H1 (cell line): ENCODE measurements around the gene DBNDD1. TPM values are rescaled to one million over a fixed set of nuclear protein-coding genes. Genes with fewer than 3 reads are reported as not detected.
A peak's percentile ranks its signal among the peaks of the same experiment; 100 is the strongest.

Experiments used
- CTCF ChIA-PET: fragments of 300-600 bp; sonication (Branson Sonifier 250); formaldehyde crosslinking; loops from one replicate; lab custom pipeline; 2021; ENCODE audit not compliant: partially characterized antibody; lab: Charles Lee
- POLR2A ChIA-PET: fragments of 300-600 bp; sonication (Branson Sonifier 250); formaldehyde crosslinking; loops from one replicate; lab custom pipeline; 2021; ENCODE audit warnings: inconsistent platforms; ENCODE audit not compliant: partially characterized antibody; lab: Charles Lee
- DNase-seq, 2 experiments: peaks; one replicate each; pipeline versions ENCODE4 v3.0.0 to v3.0.0-alpha.2; 2010 to 2022; ENCODE audit warnings: low spot score in 2 of 2, low read depth in 1 of 2, mixed read lengths in 1 of 2
- FAIRE-seq: peaks from 2 replicates; lab custom pipeline; 2011; peaks lifted over from hg19 to GRCh38; lab: Jason Lieb, UNC
- H2AFZ ChIP-seq: 2 replicates; pipeline ENCODE4 v1.8.1; 2012; ENCODE audit warnings: low read length, inconsistent platforms
- H2AK5ac ChIP-seq: 2 replicates; pipeline ENCODE4 v1.6.1; 2013; ENCODE audit warnings: low read depth, low read length
- H2BK120ac ChIP-seq: replicated peaks from 2 replicates; pipeline ENCODE3; 2013; ENCODE audit warnings: low read depth, low read length, inconsistent platforms
- H2BK12ac ChIP-seq: 2 replicates; pipeline ENCODE4 v1.6.1; 2013; ENCODE audit warnings: low read depth, low read length
- H2BK15ac ChIP-seq: 2 replicates; pipeline ENCODE4 v1.6.1; 2013; ENCODE audit warnings: low read length
- H2BK20ac ChIP-seq: 2 replicates; pipeline ENCODE4 v1.6.1; 2013; ENCODE audit warnings: low read length
- H2BK5ac ChIP-seq: 2 replicates; pipeline ENCODE4 v1.6.1; 2013; ENCODE audit warnings: low read depth, low read length
- H3K14ac ChIP-seq: 2 replicates; pipeline ENCODE4 v1.6.1; 2013; ENCODE audit warnings: inconsistent platforms; ENCODE audit not compliant: insufficient read length
- H3K18ac ChIP-seq: 2 replicates; pipeline ENCODE4 v1.6.1; 2013; ENCODE audit warnings: low read length; ENCODE audit errors: extremely low read depth
- H3K23ac ChIP-seq: 2 replicates; pipeline ENCODE4 v1.6.1; 2013; ENCODE audit warnings: inconsistent platforms; ENCODE audit not compliant: insufficient read length
- H3K23me2 ChIP-seq: 2 replicates; pipeline ENCODE4 v1.6.1; 2013; ENCODE audit warnings: low read depth, low read length
- H3K27ac ChIP-seq: 2 replicates; pipeline ENCODE4 v1.6.1; 2011; ENCODE audit warnings: low read depth, low read length, inconsistent platforms
- H3K27me3 ChIP-seq, 4 experiments: replicated peaks in 1 of 4; 1 replicate in 1 of 4; 2 replicates in 3 of 4; pipeline versions ENCODE4 v1.6.1 to v1.8.1; 2011 to 2013; ENCODE audit warnings: low read length in 3 of 4, mild to moderate bottlenecking in 3 of 4, inconsistent platforms in 2 of 4, mixed read lengths in 2 of 4, moderate library complexity in 1 of 4; ENCODE audit not compliant: control insufficient read depth in 3 of 4, insufficient read depth in 3 of 4; ENCODE audit errors: extremely low read depth in 1 of 4
- H3K36me3 ChIP-seq, 4 experiments: 2 replicates each; pipeline versions ENCODE4 v1.6.1 to v1.8.1; 2011 to 2013; ENCODE audit warnings: mild to moderate bottlenecking in 4 of 4, low read length in 3 of 4, moderate library complexity in 2 of 4, control low read depth in 1 of 4, inconsistent platforms in 1 of 4; ENCODE audit not compliant: insufficient read depth in 4 of 4, control insufficient read depth in 2 of 4
- H3K4ac ChIP-seq: replicated peaks from 2 replicates; pipeline ENCODE3; 2013; ENCODE audit warnings: low read length, low read depth, mixed read lengths, inconsistent platforms; ENCODE audit not compliant: insufficient read length
- H3K4me1 ChIP-seq, 4 experiments: replicated peaks in 1 of 4; 1 replicate in 1 of 4; 2 replicates in 3 of 4; pipeline versions ENCODE4 v1.6.1 to v1.8.1; 2011 to 2013; ENCODE audit warnings: low read length in 3 of 4, inconsistent platforms in 2 of 4, mixed read lengths in 1 of 4; ENCODE audit not compliant: insufficient read depth in 4 of 4, control insufficient read depth in 3 of 4
- H3K4me2 ChIP-seq, 2 experiments: 2 replicates each; pipeline versions ENCODE4 v1.6.1 to v1.8.1; 2011 to 2013; ENCODE audit warnings: low read depth in 2 of 2, low read length in 2 of 2, control low read depth in 1 of 2, inconsistent platforms in 1 of 2, mild to moderate bottlenecking in 1 of 2; ENCODE audit not compliant: insufficient read depth in 1 of 2
- H3K4me3 ChIP-seq, 4 experiments: fragments of 200-600, 300-600 bp in 1 of 4; sonication (generic), shearing (Covaris generic), sonication (Bioruptor Twin) in 1 of 4; 2 replicates each; pipeline versions ENCODE4 v1.5.1 to v1.8.1; 2011 to 2016; ENCODE audit warnings: low read length in 4 of 4, low read depth in 3 of 4, control low read depth in 2 of 4, inconsistent platforms in 2 of 4, mild to moderate bottlenecking in 2 of 4, mixed read lengths in 1 of 4, moderate library complexity in 1 of 4; ENCODE audit not compliant: insufficient read depth in 2 of 4; ENCODE audit errors: extremely low read depth in 1 of 4
- H3K56ac ChIP-seq: replicated peaks from 2 replicates; pipeline ENCODE3; 2013; ENCODE audit warnings: low read depth, mild to moderate bottlenecking, mixed read lengths, low read length, inconsistent platforms; ENCODE audit not compliant: insufficient read length
- H3K79me1 ChIP-seq: 2 replicates; pipeline ENCODE4 v1.6.1; 2013; ENCODE audit warnings: low read depth, low read length, control low read depth
- H3K79me2 ChIP-seq, 2 experiments: 2 replicates each; pipeline versions ENCODE4 v1.6.1 to v1.8.1; 2012 to 2013; ENCODE audit warnings: low read length in 2 of 2, mild to moderate bottlenecking in 2 of 2, inconsistent platforms in 1 of 2; ENCODE audit not compliant: insufficient read depth in 2 of 2, control insufficient read depth in 1 of 2
- H3K9ac ChIP-seq, 4 experiments: replicated peaks in 1 of 4; 1 replicate in 1 of 4; 2 replicates in 3 of 4; pipeline versions ENCODE4 v1.6.1 to v1.8.1; 2011 to 2013; ENCODE audit warnings: low read depth in 3 of 4, low read length in 3 of 4, control low read depth in 2 of 4, mild to moderate bottlenecking in 2 of 4, moderate library complexity in 2 of 4, inconsistent platforms in 1 of 4; ENCODE audit errors: extremely low read depth in 1 of 4
- H3K9me3 ChIP-seq, 2 experiments: 2 replicates each; pipeline versions ENCODE4 v1.6.1 to v1.8.1; 2012 to 2013; ENCODE audit warnings: mild to moderate bottlenecking in 2 of 2, moderate library complexity in 2 of 2, control low read depth in 1 of 2, inconsistent platforms in 1 of 2, low read depth in 1 of 2, low read length in 1 of 2, mixed read lengths in 1 of 2; ENCODE audit not compliant: insufficient read depth in 2 of 2
- H4K20me1 ChIP-seq, 2 experiments: replicated peaks in 1 of 2; 2 replicates each; pipeline versions ENCODE3 to v1.8.1; 2011 to 2013; ENCODE audit warnings: inconsistent platforms in 2 of 2, low read length in 2 of 2, mild to moderate bottlenecking in 1 of 2; ENCODE audit not compliant: insufficient read depth in 2 of 2, control insufficient read depth in 1 of 2
- H4K5ac ChIP-seq: 2 replicates; pipeline ENCODE4 v1.6.1; 2013; ENCODE audit warnings: low read length, low read depth, mixed read lengths, inconsistent platforms; ENCODE audit not compliant: insufficient read length
- H4K8ac ChIP-seq: 2 replicates; pipeline ENCODE4 v1.8.0; 2013; ENCODE audit warnings: mild to moderate bottlenecking, moderate library complexity, low read length, inconsistent platforms; ENCODE audit not compliant: insufficient read depth; ENCODE audit errors: extremely low read depth
- H4K91ac ChIP-seq: replicated peaks from 2 replicates; pipeline ENCODE3; 2013; ENCODE audit warnings: low read length, mixed read lengths, inconsistent platforms; ENCODE audit not compliant: insufficient read length
- BACH1 ChIP-seq: IDR thresholded peaks from 2 replicates; pipeline ENCODE4 v1.6.1; 2012; ENCODE audit warnings: low read length, improper control_type of control experiment
- HDAC2 ChIP-seq, 2 experiments: fragments of 300-600 bp in 1 of 2; sonication (generic) in 1 of 2; IDR thresholded peaks; 2 replicates each; pipeline ENCODE4 v1.6.1; 2011 to 2012; ENCODE audit warnings: low read depth in 2 of 2, low read length in 2 of 2, mild to moderate bottlenecking in 2 of 2, moderate library complexity in 2 of 2, borderline replicate concordance in 1 of 2, inconsistent platforms in 1 of 2
- MAX ChIP-seq: IDR thresholded peaks from 2 replicates; pipeline ENCODE4 v1.6.1; 2012; ENCODE audit warnings: inconsistent platforms
- POLR2A ChIP-seq, 2 experiments: IDR thresholded peaks; 1 replicate in 1 of 2; 2 replicates in 1 of 2; pipeline ENCODE4 v1.6.1; 2011; ENCODE audit warnings: low read depth in 2 of 2, low read length in 2 of 2, mild to moderate bottlenecking in 2 of 2; ENCODE audit errors: control extremely low read depth in 1 of 2
- RBBP5 ChIP-seq: IDR thresholded peaks from 2 replicates; pipeline ENCODE4 v1.7.1; 2012; ENCODE audit warnings: low read depth, mild to moderate bottlenecking, inconsistent platforms, low read length, moderate library complexity, borderline replicate concordance
- TAF1 ChIP-seq: IDR thresholded peaks from 2 replicates; pipeline ENCODE4 v1.6.1; 2011; ENCODE audit warnings: mild to moderate bottlenecking, low read depth, low read length
- TAF7 ChIP-seq: optimal IDR thresholded peaks from 2 replicates; pipeline ENCODE3; 2011; ENCODE audit warnings: low read depth, mild to moderate bottlenecking, inconsistent platforms, low read length, moderate library complexity, borderline replicate concordance
- TBP ChIP-seq: IDR thresholded peaks from 2 replicates; pipeline ENCODE4 v1.6.1; 2011; ENCODE audit warnings: low read depth, low read length, improper control_type of control experiment
- WGBS, 2 experiments: shearing (Covaris generic) in 1 of 2; methylation state at CpG; one replicate each; pipeline versions ENCODE4 v1.1.6 to v1.1.7; 2013 to 2015; ENCODE audit warnings: low lambda C conversion rate in 2 of 2, mixed read lengths in 2 of 2, inconsistent platforms in 1 of 2, low coverage in 1 of 2, missing lambda C conversion rate in 1 of 2; ENCODE audit not compliant: insufficient replicate concordance in 2 of 2, insufficient coverage in 1 of 2, insufficient read length in 1 of 2; ENCODE audit errors: extremely low coverage in 1 of 2, missing lambda C conversion rate in 1 of 2; 5-methylcytosine and 5-hydroxymethylcytosine counted together
- polyA plus RNA-seq, 7 experiments: library from polyadenylated mRNA; depleted of rRNA in 3 of 7; stranded (reverse) in 5 of 7; unstranded in 2 of 7; fragments of >200 nt in 5 of 7; fragments of 200-250 nt in 2 of 7; gene quantifications; 1 replicate in 5 of 7; 2 replicates in 1 of 7; 4 replicates in 1 of 7; pipeline versions ENCODE4 v1.2.1 to v1.2.3, GENCODE V29; 2011 to 2013; ENCODE audit warnings: missing spikeins in 2 of 7, mixed read lengths in 2 of 7
- total RNA-seq: library from RNA; stranded (reverse); fragmentation: NEBNext Ultra II Directional; extraction: Animal tissue kit (Norgen Biotek cat#: 25700); gene quantifications from 2 replicates; pipeline ENCODE4 v1.2.1, GENCODE V29; 2021
- TF ChIP-seq, protein P1 (sequence below): IDR thresholded peaks from 2 replicates; pipeline ENCODE4 v1.6.1; 2012; ENCODE audit warnings: inconsistent platforms

DBNDD1 gene
- total and polyA plus RNA-seq, 2 of the 8 experiments (the other 6 are each of a cell fraction or from before 2014, with no cell fraction given), result 69.9 to 92.6 TPM

DNA sequence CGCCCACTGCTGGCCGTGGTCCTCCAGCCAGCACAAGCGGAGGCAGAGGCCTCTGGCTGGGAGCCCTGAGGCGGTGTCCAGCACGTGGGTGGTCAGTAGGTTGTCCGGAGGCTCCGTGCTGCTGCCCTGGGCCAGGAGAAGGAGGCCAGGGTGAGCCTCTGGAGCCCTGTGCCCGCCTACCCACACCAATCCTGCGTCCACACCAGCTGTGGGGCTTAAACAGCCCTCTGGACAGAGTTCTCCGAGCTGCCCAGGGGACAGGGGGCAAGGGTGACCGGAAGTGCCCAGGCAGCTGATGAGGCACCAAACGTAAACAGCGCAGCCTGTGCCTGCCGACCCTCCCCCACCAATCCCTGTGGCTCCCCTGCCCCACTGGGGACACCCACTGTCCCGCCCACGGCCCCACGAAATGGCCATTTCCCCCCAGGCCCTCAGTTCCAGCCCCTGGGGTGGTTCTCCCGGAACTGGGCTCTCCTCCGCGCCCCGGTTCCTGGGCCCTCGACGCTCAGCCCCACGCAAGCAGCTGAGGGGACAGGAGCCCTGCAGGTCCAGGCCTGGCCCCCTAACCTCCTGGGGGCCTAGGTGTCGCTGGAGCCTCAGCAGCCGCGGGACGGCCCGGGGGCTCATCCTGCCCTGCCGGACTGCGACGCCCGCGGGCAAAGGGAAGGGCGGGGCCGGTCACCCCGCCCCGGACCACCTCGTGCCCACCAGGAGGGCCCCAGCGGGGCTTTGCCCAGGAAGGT is 27.9 kb upstream of the DBNDD1 start:
- Histone ChIP-seq H2AFZ (0 out of 2 replicates have a peak overlapping the region, but pooled peaks have one; percentile 20), H3K36me3 (no peaks in the 10 kb centered on the region; a peak in 3 of 8 replicates), H4K91ac (peak overlapping the region; percentile 84), H3K4me2 (peak overlapping the region; percentile 66 to 85), H3K23ac (no peak overlapping the region), H3K79me1 (0 out of 2 replicates have a peak, but pooled peaks cover 2% of the 10 kb centered on the region), H4K20me1 (peaks cover 0 to 4% of the 10 kb centered on the region in 2 experiments), H3K56ac (no peak overlapping the region), H3K79me2 (no peaks in the 10 kb centered on the region), H2BK20ac (no peak overlapping the region; the same call in 1 of the 2 replicates), H2BK15ac (no peak overlapping the region; the same call in 1 of the 2 replicates), H3K4ac (no peak overlapping the region), H2BK120ac (no peak overlapping the region), H3K4me1 (peaks cover 0 to 11% (median 8%) of the 10 kb centered on the region in 4 experiments; a peak in 6 of 7 replicates), H3K14ac (no peak overlapping the region), H2BK5ac (0 out of 2 replicates have a peak overlapping the region, but pooled peaks have one; percentile 18), H3K4me3 (peak overlapping the region; percentile 34 to 70 (median 43)), H4K8ac (peak overlapping the region; percentile 69), H3K27me3 (no peaks in the 10 kb centered on the region), H2AK5ac (no peak overlapping the region), H2BK12ac (peak overlapping the region; percentile 87; the same call in 1 of the 2 replicates), H3K18ac (peak overlapping the region; percentile 83), H3K23me2 (no peaks in the 10 kb centered on the region), H4K5ac (no peak overlapping the region), H3K9me3 (peaks cover 0 to under 1% of the 10 kb centered on the region in 2 experiments; a peak in 1 of 4 replicates), H3K27ac (no peak overlapping the region), H3K9ac (peak overlapping the region in 2 of 4 experiments; percentile 34 to 36; a peak in 4 of 7 replicates)
- 15% methylated on average over 33 of the region's 40 CpGs; no CpG with 5 or more reads in 1 of the 2 experiments for WGBS, 2 experiments
- DNase-seq, result peak in 1 of 2 experiments; percentile 88
- CTCF ChIA-PET, result interaction anchor here (0.6 to 1.1 kb wide), 6 partner anchors 10 to 58 kb away, joined by 3 to 5 read pairs (median 4); partner anchors contain the start of gene DBNDD1
- POLR2A ChIA-PET, result interaction anchor here (0.8 to 2.8 kb wide), 6 partner anchors 12 to 174 kb away, joined by 3 to 11 read pairs (median 4); partner anchors contain the start of gene TCF25
- FAIRE-seq, result no peak
- TF ChIP-seq RBBP5, result peak; percentile 9; the same call in 1 of the 2 replicates
- TF ChIP-seq TBP, result no peak
- peak; percentile 15 for TF ChIP-seq TAF7
- TF ChIP-seq, protein P1, sequence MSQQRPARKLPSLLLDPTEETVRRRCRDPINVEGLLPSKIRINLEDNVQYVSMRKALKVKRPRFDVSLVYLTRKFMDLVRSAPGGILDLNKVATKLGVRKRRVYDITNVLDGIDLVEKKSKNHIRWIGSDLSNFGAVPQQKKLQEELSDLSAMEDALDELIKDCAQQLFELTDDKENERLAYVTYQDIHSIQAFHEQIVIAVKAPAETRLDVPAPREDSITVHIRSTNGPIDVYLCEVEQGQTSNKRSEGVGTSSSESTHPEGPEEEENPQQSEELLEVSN, result peak; percentile 17; the same call in 1 of the 2 replicates
- no peak for TF ChIP-seq BACH1
- TF ChIP-seq HDAC2 (IDR thresholded peaks at IDR 0.05; ENCODE audit: borderline replicate concordance in 1 of 2, low read depth in 2 of 2, low read length in 2 of 2), result 0 out of 4 replicates have a peak, but pooled peaks of 1 of the 2 experiments have one; percentile 2
- TF ChIP-seq MAX, result peak; percentile 69
- TF ChIP-seq POLR2A (IDR thresholded peaks at IDR 0.05; ENCODE audit: control extremely low read depth in 1 of 2, low read depth in 2 of 2, low read length in 2 of 2), result peak in 1 of 2 experiments; percentile 44; a peak in 1 of 3 replicates
- TF ChIP-seq TAF1, result 0 out of 2 replicates have a peak, but pooled peaks have one; percentile 38
